ENCODE measurements around the gene BMPR1A.
A peak's percentile ranks its signal among the peaks of the same experiment; 100 is the strongest.
"Not testable (repeated sequence)": the region's sequence is repeated elsewhere in the genome, so short reads cannot be mapped to it uniquely, and the experiment has no call there.

BMPR1A gene

DNA sequence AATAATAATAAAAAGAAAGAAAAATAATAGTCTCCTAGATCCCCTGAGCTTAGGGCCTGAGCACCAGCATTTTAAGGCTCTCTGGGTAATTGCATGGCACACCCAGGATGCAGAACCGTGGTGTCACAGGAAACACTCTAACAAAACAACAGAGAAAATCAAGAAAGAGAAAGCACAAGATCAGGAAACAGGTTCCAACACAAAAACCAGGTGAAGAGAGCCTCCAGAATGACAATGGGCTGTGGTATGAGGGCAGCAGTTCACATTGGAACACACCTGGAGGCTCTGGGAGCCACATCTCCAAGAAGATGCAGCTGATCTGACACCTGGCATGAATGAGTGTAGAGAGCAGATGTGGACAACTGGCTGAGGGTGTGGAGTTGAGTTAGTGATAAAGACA, 193.9 kb downstream of the BMPR1A start:
- H3K27ac Mint-ChIP-seq: no peak overlapping the region
- H3K36me3 Mint-ChIP-seq (ENCODE audit: low read depth): no peaks in the 10 kb centered on the region
- H3K4me3 Mint-ChIP-seq: no peak overlapping the region
- peaks cover 12% of the 10 kb centered on the region for H3K27me3 Mint-ChIP-seq
- intact Hi-C loops (cut with micrococcal nuclease): no loop called here
- no peaks in the 10 kb centered on the region for H3K4me1 Mint-ChIP-seq (ENCODE audit: low read depth)
- H3K9me3 Mint-ChIP-seq: peaks cover 25% of the 10 kb centered on the region

DNA sequence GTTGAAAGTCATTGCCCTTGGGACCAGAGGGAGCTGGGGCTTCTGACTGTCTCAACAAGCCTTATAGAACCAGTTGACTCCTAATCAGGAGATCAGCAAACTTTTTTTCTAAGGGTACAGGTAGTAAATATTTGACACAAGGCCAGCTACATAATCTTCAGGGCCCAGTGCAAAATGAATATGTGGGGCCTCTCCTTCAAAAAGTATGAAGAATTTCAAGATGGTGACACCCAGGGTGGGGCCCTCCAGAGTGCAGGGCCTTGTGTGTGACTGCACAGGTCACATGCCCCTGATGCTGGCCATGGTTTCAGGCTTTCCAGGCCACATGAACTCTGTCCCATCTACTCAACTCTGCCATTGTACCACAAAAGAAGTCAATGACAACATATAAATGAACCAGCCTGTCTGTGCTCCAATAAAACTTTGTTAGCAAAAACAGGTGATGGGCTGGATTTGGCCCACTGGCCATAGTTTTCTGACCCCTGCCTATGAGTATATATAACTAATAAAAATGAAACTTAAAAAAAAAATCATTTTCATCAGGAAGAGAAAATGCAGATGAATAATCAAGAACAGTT, 194.9 kb downstream of the BMPR1A start:
- Mint-ChIP-seq H3K4me3 (no peak overlapping the region), H3K9me3 (peaks cover 25% of the 10 kb centered on the region), H3K4me1 (ENCODE audit: low read depth) (peaks cover 5% of the 10 kb centered on the region), H3K36me3 (ENCODE audit: low read depth) (no peaks in the 10 kb centered on the region), H3K27ac (no peak overlapping the region), H3K27me3 (peaks cover 12% of the 10 kb centered on the region)
- intact Hi-C loops (cut with micrococcal nuclease): no loop called here

DNA sequence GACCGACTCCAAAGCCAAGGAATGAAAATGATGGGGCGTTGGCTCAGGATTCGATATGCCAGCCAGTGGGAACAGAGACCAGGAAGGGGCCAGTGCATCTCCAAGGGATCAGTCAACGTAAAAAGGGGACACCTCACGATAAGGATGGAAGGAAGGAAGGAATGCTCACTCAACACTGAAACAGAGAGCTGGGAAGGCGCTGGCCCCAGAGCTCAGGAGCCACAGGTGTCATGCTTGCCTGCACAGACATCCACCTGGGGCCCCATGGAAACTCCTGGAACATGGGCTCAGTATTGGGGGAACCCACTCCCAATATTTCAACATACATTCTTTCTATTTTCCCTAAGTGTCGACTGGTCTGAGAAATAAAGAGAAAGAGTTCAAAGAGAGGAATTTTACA, 195.7 kb downstream of the BMPR1A start:
- H3K36me3 Mint-ChIP-seq (ENCODE audit: low read depth): no peaks in the 10 kb centered on the region
- intact Hi-C loops (cut with micrococcal nuclease): no loop called here
- no peak overlapping the region for H3K4me3 Mint-ChIP-seq
- H3K9me3 Mint-ChIP-seq: peaks cover 25% of the 10 kb centered on the region
- H3K27me3 Mint-ChIP-seq: peaks cover 6% of the 10 kb centered on the region
- no peak overlapping the region for H3K27ac Mint-ChIP-seq
- peaks cover 8% of the 10 kb centered on the region for H3K4me1 Mint-ChIP-seq (ENCODE audit: low read depth)

DNA sequence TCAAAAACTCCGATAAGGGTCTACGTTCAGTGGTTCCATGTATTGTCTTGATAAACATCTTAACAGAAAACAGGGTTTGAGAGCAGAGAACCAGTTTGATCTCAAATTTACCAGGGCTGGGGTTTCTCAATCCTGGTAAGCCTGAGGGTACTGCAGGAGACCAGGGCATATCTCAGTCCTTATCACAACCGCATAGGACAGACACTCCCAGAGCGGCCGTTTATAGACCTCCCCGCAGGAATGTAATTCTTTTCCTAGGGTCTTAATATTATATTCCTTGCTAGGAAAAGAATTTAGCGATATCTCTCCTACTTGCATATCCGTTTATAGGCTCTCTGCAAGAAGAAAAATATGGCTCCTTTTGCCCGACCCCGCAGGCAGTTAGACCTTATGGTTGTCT, 196.3 kb downstream of the BMPR1A start:
- Mint-ChIP-seq H3K9me3 (peaks cover 25% of the 10 kb centered on the region), H3K4me1 (ENCODE audit: low read depth) (peaks cover 13% of the 10 kb centered on the region)
- H3K27ac Mint-ChIP-seq; H3K36me3 Mint-ChIP-seq (ENCODE audit: low read depth); H3K4me3 Mint-ChIP-seq; intact Hi-C loops (cut with micrococcal nuclease); H3K27me3 Mint-ChIP-seq: not testable (repeated sequence)

DNA sequence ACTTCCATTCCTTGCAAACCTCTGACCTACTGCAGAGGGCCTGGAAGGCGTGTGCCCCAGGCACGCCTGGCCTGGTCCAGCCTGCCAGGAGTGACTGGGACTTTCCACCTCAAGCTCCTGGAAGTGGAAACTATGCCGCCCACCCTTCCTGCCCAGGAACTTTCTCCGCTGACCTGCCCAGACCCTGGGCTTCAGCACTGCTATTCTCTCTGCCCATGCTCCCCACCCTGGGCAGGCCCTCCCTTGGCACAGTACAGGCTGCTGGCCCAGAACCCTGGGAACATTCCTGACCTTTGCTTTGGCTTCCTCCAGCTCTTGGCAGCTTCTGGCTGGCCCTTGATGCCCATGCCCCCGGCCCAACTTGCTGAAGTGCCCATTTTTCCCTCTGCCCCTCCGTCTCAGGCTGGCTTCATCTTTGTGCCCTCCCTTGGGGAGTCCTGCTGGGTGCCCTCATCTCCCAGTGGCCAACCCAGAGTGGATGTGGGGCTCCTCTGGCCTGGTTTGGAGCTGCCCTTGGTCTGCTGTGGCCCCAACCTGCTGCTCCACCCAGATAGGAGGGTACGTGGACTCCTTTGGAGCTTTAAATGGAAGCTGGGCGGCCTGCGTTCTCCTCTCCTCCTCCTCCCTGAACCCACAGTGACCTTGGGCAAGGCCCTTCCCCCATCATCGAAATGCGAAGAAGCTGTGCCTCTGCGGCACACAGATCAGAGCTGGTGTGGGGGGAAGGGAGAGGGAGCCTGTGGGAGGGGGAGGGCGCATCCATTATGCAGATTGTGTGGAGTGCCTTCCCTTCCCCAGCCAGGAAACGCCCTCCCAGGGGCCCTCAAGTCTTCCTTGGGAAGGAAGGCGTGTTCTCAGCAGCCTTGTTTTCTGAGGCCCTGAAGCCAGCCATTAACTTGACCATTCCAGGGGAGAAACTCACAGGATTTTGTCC, 197.6 kb downstream of the BMPR1A start:
- peaks cover 25% of the 10 kb centered on the region for H3K9me3 Mint-ChIP-seq

DNA sequence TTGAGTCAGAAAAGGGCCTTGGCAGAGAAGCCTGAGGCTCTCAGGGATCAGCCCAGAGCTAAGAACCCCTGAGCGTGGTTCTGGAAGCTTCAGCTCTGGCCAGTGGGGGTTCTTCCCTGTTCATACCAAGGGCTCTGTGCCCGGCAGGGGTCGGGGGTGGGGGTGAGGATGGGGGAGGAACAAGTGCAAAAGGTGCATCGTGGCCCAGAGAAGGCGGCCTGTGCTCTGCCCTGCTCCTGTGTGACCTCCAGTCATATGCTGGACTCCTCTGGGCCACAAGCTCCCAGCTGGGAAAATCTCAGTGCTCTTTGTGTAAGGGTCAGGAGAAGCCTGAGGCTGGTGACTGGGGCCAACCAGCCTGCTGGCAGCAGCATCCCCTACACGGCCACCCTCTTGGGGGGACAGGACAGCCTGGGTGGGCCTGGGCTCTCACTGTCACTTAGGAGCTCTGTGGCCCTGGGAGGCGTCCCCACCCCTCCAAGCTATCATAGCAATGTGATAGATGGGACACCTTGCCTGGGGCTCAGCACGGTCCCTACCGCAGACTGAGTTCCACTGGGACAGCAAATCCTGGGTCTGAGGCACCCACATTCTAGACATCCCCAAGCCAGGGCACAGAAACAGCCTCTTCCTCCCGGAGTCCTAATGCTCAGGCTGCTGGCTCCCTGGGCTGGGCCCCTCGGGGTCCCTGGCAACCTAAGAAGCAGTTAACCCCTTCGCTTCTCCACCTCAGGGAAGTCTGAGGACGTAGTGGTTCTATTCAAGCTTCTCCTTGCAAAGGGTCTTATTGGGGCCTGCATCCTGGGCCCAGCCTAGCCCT, 198.5 kb downstream of the BMPR1A start:
- H3K27ac Mint-ChIP-seq: no peak overlapping the region
- peaks cover 25% of the 10 kb centered on the region for H3K9me3 Mint-ChIP-seq
- H3K36me3 Mint-ChIP-seq (ENCODE audit: low read depth): no peaks in the 10 kb centered on the region
- intact Hi-C loops (cut with micrococcal nuclease): no loop called here
- peaks cover 33% of the 10 kb centered on the region for H3K4me1 Mint-ChIP-seq (ENCODE audit: low read depth)
- no peak overlapping the region for H3K4me3 Mint-ChIP-seq
- H3K27me3 Mint-ChIP-seq: peaks cover 9% of the 10 kb centered on the region

More for the DNA sequence above, 197.6 kb downstream of the BMPR1A start:
- no peaks in the 10 kb centered on the region for H3K36me3 Mint-ChIP-seq (ENCODE audit: low read depth)
- H3K27me3 Mint-ChIP-seq: peaks cover 4% of the 10 kb centered on the region
- no peak overlapping the region for H3K4me3 Mint-ChIP-seq
- peaks cover 25% of the 10 kb centered on the region for H3K4me1 Mint-ChIP-seq (ENCODE audit: low read depth)
- intact Hi-C loops (cut with micrococcal nuclease): no loop called here
- H3K27ac Mint-ChIP-seq: no peak overlapping the region

DNA sequence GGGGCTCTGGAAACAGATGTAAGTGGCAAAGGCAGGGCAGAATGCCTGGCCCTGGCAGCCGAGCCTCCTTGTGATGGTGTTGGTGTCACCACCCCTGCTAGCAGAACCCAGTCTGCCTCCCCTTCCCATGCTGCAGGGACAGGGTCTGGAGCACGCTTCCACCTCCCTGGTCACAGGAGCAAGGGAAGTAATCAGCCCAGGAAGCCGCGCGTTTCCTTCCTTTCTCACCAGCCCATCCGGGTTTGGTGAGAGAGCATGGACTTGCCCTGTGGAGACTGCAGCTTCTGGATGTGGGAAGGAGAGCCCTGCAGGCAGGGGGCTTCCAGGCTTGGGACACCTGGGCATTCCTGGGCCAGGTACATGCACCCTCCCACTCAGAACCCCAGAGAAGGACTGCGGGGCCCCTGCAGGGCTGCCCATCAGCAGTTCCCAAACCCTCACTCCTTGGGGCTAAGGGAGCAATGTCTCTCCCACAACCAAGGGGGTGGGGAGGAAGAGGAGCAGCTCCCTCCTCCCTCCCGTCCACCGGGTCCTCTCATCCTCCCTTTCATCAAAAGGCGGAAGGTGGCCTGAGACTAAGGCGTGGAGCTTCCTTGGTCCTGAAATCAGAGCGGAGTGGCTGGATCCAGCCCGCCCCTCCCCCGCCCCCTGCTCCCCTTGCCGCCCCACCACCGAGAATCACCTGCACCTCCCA, 199.2 kb downstream of the BMPR1A start:
- intact Hi-C loops (cut with micrococcal nuclease): no loop called here
- Mint-ChIP-seq H3K36me3 (ENCODE audit: low read depth) (no peaks in the 10 kb centered on the region), H3K27ac (no peak overlapping the region), H3K9me3 (peaks cover 25% of the 10 kb centered on the region), H3K4me3 (no peak overlapping the region), H3K4me1 (ENCODE audit: low read depth) (peaks cover 38% of the 10 kb centered on the region), H3K27me3 (peaks cover 9% of the 10 kb centered on the region)

DNA sequence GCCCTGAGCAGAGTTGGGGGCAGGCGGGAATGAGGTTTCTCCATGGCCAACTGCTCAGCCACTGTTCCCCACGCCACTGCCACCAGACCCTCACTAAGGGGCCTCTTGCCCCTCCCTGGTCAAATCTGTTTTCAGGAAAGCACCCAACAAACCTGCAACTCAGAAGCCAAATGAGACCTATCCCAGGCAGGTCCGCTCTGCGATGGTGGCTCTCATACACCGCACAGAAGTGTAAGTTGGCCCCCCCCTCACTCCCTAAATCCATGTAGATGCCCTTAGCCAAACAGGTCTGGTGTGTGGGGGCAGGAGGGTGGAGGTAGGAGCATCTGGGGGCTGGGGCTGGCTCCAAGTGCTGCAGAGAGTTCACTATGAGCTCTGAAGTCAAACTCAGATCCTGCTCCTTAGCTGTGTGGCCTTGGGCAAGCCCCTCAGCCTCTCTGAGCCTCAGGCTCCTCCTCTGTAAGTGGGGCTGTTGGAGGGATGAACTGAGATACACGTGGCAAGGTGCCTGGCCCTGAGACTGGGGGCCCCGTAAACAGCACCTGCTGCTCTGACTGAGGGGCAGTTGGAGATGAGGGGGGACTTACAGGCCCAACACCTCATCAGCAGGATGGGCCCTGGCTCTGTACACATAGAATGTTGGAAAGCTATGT, 199.9 kb downstream of the BMPR1A start:
- H3K36me3 Mint-ChIP-seq (ENCODE audit: low read depth): no peaks in the 10 kb centered on the region
- intact Hi-C loops (cut with micrococcal nuclease): no loop called here
- H3K4me1 Mint-ChIP-seq (ENCODE audit: low read depth): peaks cover 42% of the 10 kb centered on the region
- no peak overlapping the region for H3K4me3 Mint-ChIP-seq
- peaks cover 9% of the 10 kb centered on the region for H3K27me3 Mint-ChIP-seq
- peaks cover 25% of the 10 kb centered on the region for H3K9me3 Mint-ChIP-seq
- H3K27ac Mint-ChIP-seq: no peak overlapping the region

DNA sequence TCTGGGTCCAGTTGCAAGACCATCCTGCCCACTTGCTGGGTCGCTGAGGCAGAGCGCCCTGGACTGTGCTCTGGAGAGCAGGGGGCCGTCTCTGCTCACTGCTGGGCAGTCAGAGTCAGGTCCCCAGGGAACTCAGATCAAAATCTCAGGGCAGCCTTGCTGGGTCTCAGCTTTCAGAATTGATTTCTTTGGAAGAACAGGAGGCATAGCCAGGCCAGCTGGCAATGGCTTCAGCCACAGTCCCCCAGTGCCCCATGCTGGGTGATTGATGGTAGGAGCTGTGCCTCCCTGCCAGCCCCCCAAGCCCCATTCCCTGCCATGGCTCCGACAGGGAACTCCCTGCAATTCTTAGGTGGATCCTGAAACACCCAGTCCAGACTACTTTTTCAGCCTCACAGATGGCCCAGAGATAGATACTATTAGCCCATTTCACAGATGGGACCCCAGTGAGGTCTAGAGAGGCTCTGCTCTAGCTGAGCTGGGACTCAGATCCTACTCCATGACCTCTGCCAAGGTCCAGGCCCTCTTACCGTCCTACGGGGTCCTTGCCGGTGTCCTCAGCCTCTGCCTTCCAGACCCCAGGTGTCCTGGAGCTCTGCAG, 200.5 kb downstream of the BMPR1A start:
- Mint-ChIP-seq H3K27ac (no peak overlapping the region), H3K4me1 (ENCODE audit: low read depth) (peaks cover 48% of the 10 kb centered on the region)

DNA sequence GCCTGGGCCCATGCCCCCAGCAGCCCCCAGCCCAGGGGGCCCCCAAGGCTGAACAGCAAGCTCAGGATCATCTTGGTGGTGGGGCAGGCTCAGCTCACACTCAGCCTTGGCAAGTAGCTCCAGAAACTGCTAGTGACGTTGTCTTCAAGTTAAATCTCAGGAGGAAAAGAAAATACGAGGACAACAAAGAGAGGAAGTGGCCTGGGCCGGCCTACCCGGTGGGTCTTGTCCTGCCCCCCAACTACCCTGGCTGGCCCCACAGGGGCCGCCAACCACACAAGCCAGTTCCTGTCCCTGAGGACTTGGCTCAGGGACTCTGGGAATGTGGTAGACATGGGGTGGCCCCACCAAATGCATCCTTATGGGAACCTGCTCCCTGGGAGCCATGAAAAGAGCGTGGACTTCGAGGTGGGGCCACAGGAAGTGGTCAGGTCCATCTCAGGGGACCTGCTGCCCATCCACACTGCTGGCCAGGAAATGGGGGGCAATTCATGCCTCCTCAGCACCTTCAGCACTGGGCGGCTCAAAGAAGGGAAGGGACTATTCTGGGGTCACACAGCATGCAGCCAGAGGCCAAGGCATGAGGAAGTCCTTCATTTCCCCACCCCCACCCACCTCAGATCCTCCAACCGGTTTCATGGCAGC, 201.2 kb downstream of the BMPR1A start, which contains the start of gene MMRN2:
TSS of gene MMRN2 (minus strand) at position 145 of the 645 bp plus-strand sequence. CDS start at position 71, 74 bp downstream.
- H3K4me3 Mint-ChIP-seq: no peak within 1 kb of the TSS
- H3K27me3 Mint-ChIP-seq: peaks cover 9% of the 10 kb centered on the region
- peaks cover 15% of the 10 kb centered on the region for H3K9me3 Mint-ChIP-seq
- peaks cover 50% of the 10 kb centered on the region for H3K4me1 Mint-ChIP-seq (ENCODE audit: low read depth)
- intact Hi-C loops (cut with micrococcal nuclease): no loop called here
- no peaks in the 10 kb centered on the region for H3K36me3 Mint-ChIP-seq (ENCODE audit: low read depth)
- peak within 1 kb of the TSS; percentile 45 for H3K27ac Mint-ChIP-seq

More for the DNA sequence above, 200.5 kb downstream of the BMPR1A start:
- intact Hi-C loops (cut with micrococcal nuclease): no loop called here
- Mint-ChIP-seq H3K36me3 (ENCODE audit: low read depth) (no peaks in the 10 kb centered on the region), H3K4me3 (no peak overlapping the region), H3K9me3 (peaks cover 21% of the 10 kb centered on the region), H3K27me3 (peaks cover 9% of the 10 kb centered on the region)

DNA sequence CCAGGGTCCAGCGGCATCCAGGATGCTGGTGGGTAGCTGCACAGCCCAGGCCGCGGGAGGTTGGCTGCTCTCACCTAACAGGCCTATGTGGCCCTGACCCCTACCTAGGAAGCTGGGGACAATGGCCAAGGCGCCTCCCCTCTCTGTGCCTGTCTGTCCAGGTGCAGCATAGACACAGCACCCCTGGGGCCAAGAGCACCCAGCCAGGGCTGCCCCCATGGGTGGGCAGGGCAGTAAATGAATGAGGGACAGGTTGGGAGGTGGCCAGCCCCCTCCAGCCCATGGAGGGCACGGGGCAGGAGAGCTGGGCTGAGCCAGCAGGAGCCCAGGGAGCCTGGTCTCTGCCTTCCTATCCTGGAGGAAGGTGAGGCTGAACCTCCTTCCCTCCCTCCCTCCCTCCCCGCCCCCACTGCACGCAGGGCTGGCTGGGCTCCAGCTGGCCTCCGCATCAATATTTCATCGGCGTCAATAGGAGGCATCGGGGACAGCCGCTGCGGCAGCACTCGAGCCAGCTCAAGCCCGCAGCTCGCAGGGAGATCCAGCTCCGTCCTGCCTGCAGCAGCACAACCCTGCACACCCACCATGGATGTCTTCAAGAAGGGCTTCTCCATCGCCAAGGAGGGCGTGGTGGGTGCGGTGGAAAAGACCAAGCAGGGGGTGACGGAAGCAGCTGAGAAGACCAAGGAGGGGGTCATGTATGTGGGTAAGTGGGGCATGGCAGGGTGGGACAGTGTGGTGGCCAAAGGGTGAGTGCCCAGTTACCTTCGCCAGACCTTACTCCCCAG, 201.9 kb downstream of the BMPR1A start, which contains the start of gene SNCG:
TSS of gene SNCG (plus strand) at position 484 of the 785 bp plus-strand sequence. CDS start at position 583, 99 bp downstream.
- peaks cover 50% of the 10 kb centered on the region for H3K4me1 Mint-ChIP-seq (ENCODE audit: low read depth)
- H3K9me3 Mint-ChIP-seq: peaks cover 7% of the 10 kb centered on the region

More for the DNA sequence above, 201.9 kb downstream of the BMPR1A start, which contains the start of gene SNCG:
- Mint-ChIP-seq H3K27ac (peak within 1 kb of the TSS; percentile 45), H3K36me3 (ENCODE audit: low read depth) (no peaks in the 10 kb centered on the region), H3K4me3 (no peak within 1 kb of the TSS), H3K27me3 (peaks cover 9% of the 10 kb centered on the region)
- intact Hi-C loops (cut with micrococcal nuclease): no loop called here
